Testis (tissue), 2 donors: ENCODE measurements around the gene TNFSF11.

Source experiments
- CTCF ChIP-seq, 3 experiments: fragments of 450-650 bp in 2 of 3; fragments of 200-600 bp in 1 of 3; sonication (generic) in 1 of 3; IDR thresholded peaks; one replicate each; pipeline ENCODE4 v1.5.1; 2016 to 2019; ENCODE audit warnings: antibody characterized with exemption in 3 of 3, mild to moderate bottlenecking in 2 of 3, moderate library complexity in 1 of 3
- POLR2A ChIP-seq: fragments of 450-650 bp; IDR thresholded peaks from one replicate; pipeline ENCODE4 v1.6.1; 2017; ENCODE audit warnings: antibody characterized with exemption, mild to moderate bottlenecking, moderate library complexity

- no peak for TF ChIP-seq CTCF (IDR thresholded peaks at IDR 0.05)
- no peak for TF ChIP-seq POLR2A
Observed at GRCh38 chr13:42600943-42601342, 27.0 kb downstream of the TNFSF11 start.
